Kidney glomerular epithelial cell (primary cell): ENCODE measurements around the gene SLC8A3.

Experiments
- DNase-seq: peaks from one replicate; lab custom pipeline; 2025; lab: John Stamatoyannopoulos, UW

SLC8A3 gene

GRCh38 chr14:70022771-70023445 is 165.8 kb downstream of the SLC8A3 start:
- no peak for DNase-seq

- DNase-seq: no peak
Measured at GRCh38 chr14:70021548-70022220, 167.1 kb downstream of the SLC8A3 start.

- no peak for DNase-seq
Measured at GRCh38 chr14:70020352-70021170, 168.2 kb downstream of the SLC8A3 start.

GRCh38 chr14:70019695-70020094 is 169.1 kb downstream of the SLC8A3 start:
- DNase-seq: no peak

- no peak for DNase-seq
Measured at GRCh38 chr14:70018713-70019211, 170.0 kb downstream of the SLC8A3 start.

GRCh38 chr14:70018230-70018629 is 170.5 kb downstream of the SLC8A3 start:
- DNase-seq: no peak

- DNase-seq: no peak
Measured at GRCh38 chr14:70014406-70015095, 174.2 kb downstream of the SLC8A3 start.

- no peak for DNase-seq
Measured at GRCh38 chr14:70013271-70013873, 175.4 kb downstream of the SLC8A3 start.

GRCh38 chr14:70011708-70012107 is 177.0 kb downstream of the SLC8A3 start:
- DNase-seq: no peak

GRCh38 chr14:70011098-70011497 is 177.7 kb downstream of the SLC8A3 start:
- DNase-seq: no peak

- DNase-seq: no peak
Measured at GRCh38 chr14:70009961-70010360, 178.8 kb downstream of the SLC8A3 start.

GRCh38 chr14:70008284-70009262 is 180.2 kb downstream of the SLC8A3 start:
- DNase-seq: no peak

GRCh38 chr14:70006699-70007098 is 182.1 kb downstream of the SLC8A3 start:
- DNase-seq: no peak

GRCh38 chr14:70005281-70005805 is 183.4 kb downstream of the SLC8A3 start:
- DNase-seq: no peak

- DNase-seq: no peak
Measured at GRCh38 chr14:70004791-70005190, 184.0 kb downstream of the SLC8A3 start.

GRCh38 chr14:70002589-70003346 is 186.0 kb downstream of the SLC8A3 start:
- DNase-seq: no peak

GRCh38 chr14:70000601-70001000 is 188.2 kb downstream of the SLC8A3 start:
- DNase-seq: peak; percentile 51

- peak; percentile 69 for DNase-seq
Measured at GRCh38 chr14:69999261-69999674, 189.5 kb downstream of the SLC8A3 start.

GRCh38 chr14:69997849-69998248 is 190.9 kb downstream of the SLC8A3 start:
- peak; percentile 84 for DNase-seq
